Calu3 (cell line): ENCODE data around the gene EYA3. TPM values are rescaled to one million over a fixed set of nuclear protein-coding genes. Genes with fewer than 3 reads are reported as not detected.
A peak's percentile ranks its signal among the peaks of the same experiment; 100 is the strongest.

ENCODE experiments used
- BruUV-seq: library from RNA; stranded (reverse); fragments of 400-500 nt; replicated peaks from 2 replicates; lab custom pipeline; 2021; lab: Mats Ljungman, UMichigan
- CTCF ChIA-PET: fragments of 300-600 bp; sonication (Branson Sonifier 250); formaldehyde crosslinking; loops from one replicate; lab custom pipeline; 2022; ENCODE audit warnings: antibody characterized with exemption; lab: Charles Lee
- DNase-seq: peaks from one replicate; pipeline ENCODE4 v3.0.0; 2022
- H3K27ac Mint-ChIP-seq: one replicate; pipeline ENCODE4 v1.8.0; 2022; ENCODE audit warnings: mixed read lengths; ENCODE audit not compliant: unreplicated experiment
- H3K27me3 Mint-ChIP-seq: one replicate; pipeline ENCODE4 v1.8.0; 2022; ENCODE audit warnings: mixed read lengths; ENCODE audit not compliant: unreplicated experiment
- H3K36me3 Mint-ChIP-seq: one replicate; pipeline ENCODE4 v1.8.0; 2022; ENCODE audit warnings: mild to moderate bottlenecking, moderate library complexity, mixed read lengths; ENCODE audit not compliant: insufficient read depth, unreplicated experiment
- H3K4me1 Mint-ChIP-seq: one replicate; pipeline ENCODE4 v1.8.0; 2022; ENCODE audit warnings: mild to moderate bottlenecking, low read depth, mixed read lengths; ENCODE audit not compliant: unreplicated experiment
- H3K4me3 Mint-ChIP-seq: one replicate; pipeline ENCODE4 v1.8.0; 2022; ENCODE audit warnings: mild to moderate bottlenecking, low read depth, moderate library complexity, mixed read lengths; ENCODE audit not compliant: unreplicated experiment
- H3K9me3 Mint-ChIP-seq: one replicate; pipeline ENCODE4 v1.8.0; 2022; ENCODE audit warnings: low read depth, mixed read lengths; ENCODE audit not compliant: unreplicated experiment
- CTCF ChIP-seq: fragments of 200-600 bp; IDR thresholded peaks from one replicate; pipeline ENCODE4 v1.8.0; 2022; ENCODE audit warnings: antibody characterized with exemption; ENCODE audit not compliant: unreplicated experiment
- intact Hi-C: fragments of 100-400 bp; cut with micrococcal nuclease; formaldehyde crosslinking; loops from one replicate; pipeline ENCODE4 v1.10.0; 2022; ENCODE audit not compliant: unreplicated experiment
- total RNA-seq: library from RNA; stranded (reverse); gene quantifications from 2 replicates; pipeline ENCODE4 v1.2.3, GENCODE V29; 2022

Gene EYA3
- total RNA-seq, 1 experiment from 2014 or later = 18.8 TPM

GRCh38 chr1:27961646-27962221 is 126.7 kb downstream of the EYA3 start:
- no peak overlapping the region for H3K4me3 Mint-ChIP-seq
- intact Hi-C loops = no loop called here
- H3K36me3 Mint-ChIP-seq = peaks cover 22% of the 10 kb centered on the region
- no peak for DNase-seq
- H3K27me3 Mint-ChIP-seq = no peaks in the 10 kb centered on the region
- TF ChIP-seq CTCF = no peak
- H3K4me1 Mint-ChIP-seq = peaks cover 13% of the 10 kb centered on the region
- H3K9me3 Mint-ChIP-seq = no peaks in the 10 kb centered on the region
- CTCF ChIA-PET = interaction anchor here (0.6 to 1.1 kb wide), 3 partner anchors 42 to 127 kb away, joined by 3 to 5 read pairs (median 4); partner anchors contain the start of gene EYA3
- H3K27ac Mint-ChIP-seq = no peak overlapping the region
- BruUV-seq = TSS peak; percentile 43

GRCh38 chr1:27960762-27961645 is 127.4 kb downstream of the EYA3 start:
- Mint-ChIP-seq H3K27me3 (no peaks in the 10 kb centered on the region), H3K36me3 (peaks cover 19% of the 10 kb centered on the region), H3K4me3 (peak overlapping the region; percentile 73), H3K9me3 (no peaks in the 10 kb centered on the region), H3K27ac (no peak overlapping the region), H3K4me1 (peaks cover 8% of the 10 kb centered on the region)
- no peak for TF ChIP-seq CTCF
- BruUV-seq = no TSS peak
- DNase-seq = no peak
- CTCF ChIA-PET = interaction anchor here (0.6 kb wide), 1 partner anchor 42 kb away, joined by 4 read pairs; no protein-coding TSS in a partner anchor
- intact Hi-C loops = no loop called here

- H3K4me3 Mint-ChIP-seq = peak within 1 kb of the TSS; percentile 73
- no peaks in the 10 kb centered on the region for H3K9me3 Mint-ChIP-seq
- H3K4me1 Mint-ChIP-seq = peaks cover 8% of the 10 kb centered on the region
- intact Hi-C loops = no loop called here
- peaks cover 19% of the 10 kb centered on the region for H3K36me3 Mint-ChIP-seq
- BruUV-seq = no TSS peak
- H3K27me3 Mint-ChIP-seq = no peaks in the 10 kb centered on the region
- CTCF ChIA-PET = interaction anchor here (0.6 kb wide), 2 partner anchors 22 to 104 kb away, joined by 3 to 6 read pairs; no protein-coding TSS in a partner anchor
- DNase-seq = peak; percentile 74
- no peak within 1 kb of the TSS for H3K27ac Mint-ChIP-seq
- TF ChIP-seq CTCF = no peak
These were observed 128.4 kb downstream of the EYA3 start, which contains the start of gene XKR8 for GRCh38 chr1:27959792-27960603. XKR8 (plus strand) TSS chr1:27959973; CDS start chr1:27960070, 97 bp downstream.

- Mint-ChIP-seq H3K27ac (no peak overlapping the region), H3K36me3 (peaks cover 19% of the 10 kb centered on the region), H3K9me3 (no peaks in the 10 kb centered on the region), H3K4me3 (no peak overlapping the region), H3K27me3 (no peaks in the 10 kb centered on the region), H3K4me1 (peaks cover 8% of the 10 kb centered on the region)
- BruUV-seq = no TSS peak
- TF ChIP-seq CTCF = no peak
- CTCF ChIA-PET = no interaction called here
- intact Hi-C loops = no loop called here
- DNase-seq = no peak
These were observed 129.9 kb downstream of the EYA3 start for GRCh38 chr1:27958513-27958912.
